Neural progenitor cell (in vitro differentiated cells): ENCODE measurements around the gene FITM1. TPM values are rescaled to one million over a fixed set of nuclear protein-coding genes. Genes with fewer than 3 reads are reported as not detected.

Source experiments
- DNase-seq: peaks from one replicate; pipeline ENCODE4 v3.0.0-alpha.2; 2016; ENCODE audit warnings: low spot score
- H2AFZ ChIP-seq: fragments of 200-600 bp; sonication (generic); replicated peaks from 2 replicates; pipeline ENCODE4 v1.6.1; 2016; ENCODE audit warnings: antibody characterized with exemption
- H3F3A ChIP-seq: fragments of 200-600 bp; sonication (generic); 2 replicates; pipeline ENCODE4 v1.6.1; 2016; ENCODE audit warnings: antibody characterized with exemption, low read depth
- H3K27ac ChIP-seq: fragments of 200-600 bp; sonication (generic); 2 replicates; pipeline ENCODE4 v1.5.1; 2016; ENCODE audit warnings: mild to moderate bottlenecking
- H3K27me3 ChIP-seq: fragments of 200-600 bp; sonication (generic); 2 replicates; pipeline ENCODE4 v1.6.1; 2016; ENCODE audit warnings: mild to moderate bottlenecking, moderate library complexity
- H3K36me3 ChIP-seq: fragments of 200-600 bp; sonication (generic); 2 replicates; pipeline ENCODE4 v1.5.1; 2016
- H3K4me1 ChIP-seq: fragments of 200-600 bp; sonication (generic); 2 replicates; pipeline ENCODE4 v1.6.1; 2016; ENCODE audit warnings: mixed run types
- H3K4me2 ChIP-seq: fragments of 200-600 bp; sonication (generic); 2 replicates; pipeline ENCODE4 v1.6.1; 2016
- H3K4me3 ChIP-seq: fragments of 200-600 bp; sonication (generic); 2 replicates; pipeline ENCODE4 v1.5.1; 2016
- H3K79me2 ChIP-seq: fragments of 200-600 bp; sonication (generic); 2 replicates; pipeline ENCODE4 v1.6.1; 2016; ENCODE audit warnings: low read depth
- H3K9ac ChIP-seq: fragments of 200-600 bp; sonication (generic); 2 replicates; pipeline ENCODE4 v1.6.1; 2016
- H3K9me3 ChIP-seq: fragments of 200-600 bp; sonication (generic); 2 replicates; pipeline ENCODE4 v1.5.1; 2016; ENCODE audit warnings: low read depth
- H4K20me1 ChIP-seq: fragments of 200-600 bp; sonication (generic); 2 replicates; pipeline ENCODE4 v1.6.1; 2016; ENCODE audit warnings: low read depth
- H3K27ac Mint-ChIP-seq: 3 replicates; pipeline ENCODE4 v1.8.0; 2021; ENCODE audit warnings: mixed read lengths
- H3K27me3 Mint-ChIP-seq: 2 replicates; pipeline ENCODE4 v1.8.0; 2022; ENCODE audit warnings: low read depth, mild to moderate bottlenecking, inconsistent platforms, moderate library complexity, mixed read lengths; ENCODE audit not compliant: insufficient read depth
- H3K36me3 Mint-ChIP-seq: 3 replicates; pipeline ENCODE4 v1.8.0; 2021; ENCODE audit warnings: mixed read lengths
- H3K4me1 Mint-ChIP-seq: 3 replicates; pipeline ENCODE4 v1.8.0; 2021; ENCODE audit warnings: mixed read lengths
- H3K4me3 Mint-ChIP-seq: 3 replicates; pipeline ENCODE4 v1.8.0; 2021; ENCODE audit warnings: mild to moderate bottlenecking, moderate library complexity, mixed read lengths
- H3K9me3 Mint-ChIP-seq: 3 replicates; pipeline ENCODE4 v1.8.0; 2020; ENCODE audit warnings: mixed read lengths
- EZH2 ChIP-seq: fragments of 200-600 bp; sonication (generic); IDR thresholded peaks from 2 replicates; pipeline ENCODE4 v1.6.1; 2017; ENCODE audit warnings: antibody characterized with exemption, mild to moderate bottlenecking, moderate library complexity
- EZH2phosphoT487 ChIP-seq: fragments of 200-600 bp; sonication (generic); IDR thresholded peaks from 2 replicates; pipeline ENCODE4 v1.6.1; 2017; ENCODE audit warnings: antibody characterized with exemption
- total RNA-seq: library from RNA; depleted of rRNA; stranded (reverse); fragments of >200 nt; gene quantifications from 2 replicates; pipeline ENCODE4 v1.2.3, GENCODE V29; 2015; ENCODE audit warnings: low replicate concordance
- TF ChIP-seq, protein P1 (sequence below): fragments of 200-600 bp; sonication (generic); IDR thresholded peaks from 2 replicates; pipeline ENCODE4 v1.5.1; 2017; ENCODE audit warnings: antibody characterized with exemption, mild to moderate bottlenecking

Gene FITM1
- total RNA-seq, 1 donor from 2014 or later = 0.77 TPM

DNA sequence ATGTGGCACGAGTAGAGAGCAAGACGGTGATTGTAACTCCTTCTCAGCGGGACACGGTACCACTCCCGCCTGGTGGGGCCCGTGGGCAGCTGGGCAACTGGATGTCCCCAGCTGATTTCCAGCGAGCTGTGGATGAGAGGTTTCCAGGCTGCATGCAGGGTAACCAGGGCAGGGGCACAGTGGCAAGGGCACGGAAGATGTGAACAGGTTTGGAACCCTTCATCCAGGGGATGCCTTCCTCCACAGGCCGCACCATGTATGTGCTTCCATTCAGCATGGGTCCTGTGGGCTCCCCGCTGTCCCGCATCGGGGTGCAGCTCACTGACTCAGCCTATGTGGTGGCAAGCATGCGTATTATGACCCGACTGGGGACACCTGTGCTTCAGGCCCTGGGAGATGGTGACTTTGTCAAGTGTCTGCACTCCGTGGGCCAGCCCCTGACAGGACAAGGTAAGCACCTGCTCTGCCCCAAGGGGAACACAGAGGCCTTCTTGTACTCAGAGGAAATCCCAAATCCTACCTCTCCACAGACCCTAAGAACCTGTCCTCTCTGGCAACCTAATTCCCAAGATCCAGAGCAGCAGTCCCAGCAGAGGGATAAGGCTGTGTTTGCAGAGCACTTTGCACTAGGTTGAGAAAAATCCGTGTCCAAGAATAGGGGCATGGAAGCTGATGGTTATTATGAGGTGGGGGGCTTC lies 32.1 kb upstream of the FITM1 start:
- no peak overlapping the region for H3K27ac ChIP-seq
- no peak overlapping the region for H3K9ac ChIP-seq
- H2AFZ ChIP-seq = no peak overlapping the region
- no peaks in the 10 kb centered on the region for H3K9me3 ChIP-seq
- no peak overlapping the region for H3K4me3 ChIP-seq
- no peak for DNase-seq
- H3K79me2 ChIP-seq = no peaks in the 10 kb centered on the region
- no peak overlapping the region for H3K4me3 Mint-ChIP-seq
- peaks cover 16% of the 10 kb centered on the region for H3K4me1 Mint-ChIP-seq
- no peak overlapping the region for H3K4me2 ChIP-seq
- no peaks in the 10 kb centered on the region for H3K9me3 Mint-ChIP-seq
- no peaks in the 10 kb centered on the region for H3K27me3 ChIP-seq
- peaks cover 17% of the 10 kb centered on the region for H3F3A ChIP-seq
- peaks cover 14% of the 10 kb centered on the region for H3K27me3 Mint-ChIP-seq
- no peaks in the 10 kb centered on the region for H3K36me3 Mint-ChIP-seq
- H3K4me1 ChIP-seq = peaks cover 10% of the 10 kb centered on the region
- no peaks in the 10 kb centered on the region for H3K36me3 ChIP-seq
- H4K20me1 ChIP-seq = no peaks in the 10 kb centered on the region
- TF ChIP-seq EZH2 (no peak), EZH2phosphoT487 (no peak)
- TF ChIP-seq, protein P1, sequence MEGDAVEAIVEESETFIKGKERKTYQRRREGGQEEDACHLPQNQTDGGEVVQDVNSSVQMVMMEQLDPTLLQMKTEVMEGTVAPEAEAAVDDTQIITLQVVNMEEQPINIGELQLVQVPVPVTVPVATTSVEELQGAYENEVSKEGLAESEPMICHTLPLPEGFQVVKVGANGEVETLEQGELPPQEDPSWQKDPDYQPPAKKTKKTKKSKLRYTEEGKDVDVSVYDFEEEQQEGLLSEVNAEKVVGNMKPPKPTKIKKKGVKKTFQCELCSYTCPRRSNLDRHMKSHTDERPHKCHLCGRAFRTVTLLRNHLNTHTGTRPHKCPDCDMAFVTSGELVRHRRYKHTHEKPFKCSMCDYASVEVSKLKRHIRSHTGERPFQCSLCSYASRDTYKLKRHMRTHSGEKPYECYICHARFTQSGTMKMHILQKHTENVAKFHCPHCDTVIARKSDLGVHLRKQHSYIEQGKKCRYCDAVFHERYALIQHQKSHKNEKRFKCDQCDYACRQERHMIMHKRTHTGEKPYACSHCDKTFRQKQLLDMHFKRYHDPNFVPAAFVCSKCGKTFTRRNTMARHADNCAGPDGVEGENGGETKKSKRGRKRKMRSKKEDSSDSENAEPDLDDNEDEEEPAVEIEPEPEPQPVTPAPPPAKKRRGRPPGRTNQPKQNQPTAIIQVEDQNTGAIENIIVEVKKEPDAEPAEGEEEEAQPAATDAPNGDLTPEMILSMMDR = no peak
- H3K27ac Mint-ChIP-seq = no peak overlapping the region

DNA sequence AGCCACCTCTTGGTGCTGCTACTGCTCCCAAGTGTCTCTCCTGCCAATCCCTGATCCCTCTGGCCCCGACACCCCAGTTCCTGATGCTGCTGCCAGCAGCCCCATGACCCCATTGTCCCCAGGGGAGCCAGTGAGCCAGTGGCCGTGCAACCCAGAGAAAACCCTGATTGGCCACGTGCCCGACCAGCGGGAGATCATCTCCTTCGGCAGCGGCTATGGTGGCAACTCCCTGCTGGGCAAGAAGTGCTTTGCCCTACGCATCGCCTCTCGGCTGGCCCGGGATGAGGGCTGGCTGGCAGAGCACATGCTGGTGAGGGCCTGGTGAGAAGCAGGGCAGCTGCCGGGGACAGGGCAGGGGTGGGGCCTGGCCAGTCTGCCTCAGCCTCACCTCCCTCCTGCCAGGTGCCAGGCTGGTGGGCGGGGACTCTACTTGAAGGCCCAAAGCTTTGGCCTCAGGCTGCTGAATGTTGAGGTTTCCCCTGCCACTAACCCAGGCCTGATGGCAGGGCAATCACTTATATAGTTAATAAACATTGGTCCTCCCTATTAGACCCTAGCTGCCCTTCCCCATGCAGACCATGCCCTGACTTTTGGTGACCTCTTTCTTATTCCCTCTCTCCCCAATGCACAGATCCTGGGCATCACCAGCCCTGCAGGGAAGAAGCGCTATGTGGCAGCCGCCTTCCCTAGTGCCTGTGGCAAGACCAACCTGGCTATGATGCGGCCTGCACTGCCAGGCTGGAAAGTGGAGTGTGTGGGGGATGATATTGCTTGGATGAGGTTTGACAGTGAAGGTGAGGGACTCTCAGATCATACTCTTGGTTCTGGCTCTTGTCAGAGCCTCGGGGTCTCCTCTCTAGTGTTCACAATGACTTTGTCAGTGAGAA lies 31.3 kb upstream of the FITM1 start:
- H3K9ac ChIP-seq = no peak overlapping the region
- no peaks in the 10 kb centered on the region for H3K9me3 ChIP-seq
- H3K4me1 Mint-ChIP-seq = peaks cover 13% of the 10 kb centered on the region
- H3K79me2 ChIP-seq = no peaks in the 10 kb centered on the region
- peaks cover 12% of the 10 kb centered on the region for H3F3A ChIP-seq
- no peak overlapping the region for H3K4me3 Mint-ChIP-seq
- no peak overlapping the region for H3K4me2 ChIP-seq
- no peak for DNase-seq
- H3K27ac Mint-ChIP-seq = no peak overlapping the region
- no peaks in the 10 kb centered on the region for H3K36me3 Mint-ChIP-seq
- peaks cover 10% of the 10 kb centered on the region for H3K4me1 ChIP-seq
- H3K27me3 Mint-ChIP-seq = peaks cover 12% of the 10 kb centered on the region
- no peak overlapping the region for H3K4me3 ChIP-seq
- H3K27ac ChIP-seq = no peak overlapping the region
- TF ChIP-seq EZH2phosphoT487 = no peak
- TF ChIP-seq, protein P1 = no peak
- no peak for TF ChIP-seq EZH2
- H3K36me3 ChIP-seq = no peaks in the 10 kb centered on the region
- H2AFZ ChIP-seq = no peak overlapping the region
- H3K9me3 Mint-ChIP-seq = no peaks in the 10 kb centered on the region
- no peaks in the 10 kb centered on the region for H4K20me1 ChIP-seq
- H3K27me3 ChIP-seq = no peaks in the 10 kb centered on the region

DNA sequence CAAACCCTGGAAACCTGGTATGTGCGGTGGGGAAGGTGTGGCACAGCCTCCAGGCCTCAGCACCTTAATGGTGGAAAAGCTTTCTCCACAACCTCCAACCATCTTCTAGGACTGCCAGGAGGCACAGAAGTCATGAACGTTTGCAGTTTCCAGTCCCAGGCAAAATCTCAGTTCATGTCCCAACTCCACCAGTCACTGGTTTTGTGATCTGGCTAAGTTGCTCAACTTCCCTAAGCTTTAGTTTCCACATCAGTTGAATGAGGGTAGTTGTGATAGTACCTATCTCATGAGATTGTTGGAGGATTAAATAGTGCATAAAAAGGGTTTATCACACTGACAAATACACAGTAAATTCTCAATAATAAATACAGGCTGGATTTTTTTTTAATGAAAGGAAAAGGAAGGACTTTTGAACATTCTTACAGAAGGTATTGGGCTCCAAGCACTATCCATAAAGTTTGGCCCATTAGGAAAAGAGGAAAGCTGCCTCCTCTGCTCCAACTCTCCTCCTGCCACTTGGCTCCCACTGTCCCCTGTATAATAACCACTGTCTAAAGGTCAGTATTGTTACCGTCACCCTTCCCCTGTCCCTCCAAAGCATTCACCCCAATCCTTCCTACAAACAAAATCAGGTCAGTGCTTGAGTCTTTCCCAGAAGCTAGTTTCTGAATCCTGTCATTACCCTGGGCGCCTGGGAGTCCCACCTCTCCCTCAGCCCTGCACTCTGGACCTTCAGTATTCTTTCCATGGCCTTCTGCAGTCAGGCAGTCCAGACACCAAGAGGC lies 30.1 kb upstream of the FITM1 start:
- Histone ChIP-seq H3K27ac (no peak overlapping the region), H3K27me3 (no peaks in the 10 kb centered on the region), H3K36me3 (no peaks in the 10 kb centered on the region), H4K20me1 (no peaks in the 10 kb centered on the region), H3K9ac (no peak overlapping the region), H2AFZ (no peak overlapping the region), H3K9me3 (no peaks in the 10 kb centered on the region), H3F3A (peaks cover 6% of the 10 kb centered on the region), H3K4me2 (no peak overlapping the region), H3K4me1 (peaks cover 5% of the 10 kb centered on the region), H3K79me2 (no peaks in the 10 kb centered on the region), H3K4me3 (no peak overlapping the region)
- Mint-ChIP-seq H3K36me3 (no peaks in the 10 kb centered on the region), H3K27ac (no peak overlapping the region), H3K9me3 (no peaks in the 10 kb centered on the region), H3K27me3 (peaks cover 8% of the 10 kb centered on the region), H3K4me1 (peaks cover 8% of the 10 kb centered on the region), H3K4me3 (no peak overlapping the region)
- DNase-seq = no peak
- TF ChIP-seq EZH2phosphoT487 (no peak), EZH2 (no peak)
- TF ChIP-seq, protein P1 = no peak
